Ishikawa (cell line): ENCODE results near the gene PDIA5.

Experiments used
- CEBPB ChIP-seq: IDR thresholded peaks from 2 replicates; pipeline ENCODE4 v1.6.1; 2012
- CREB1 ChIP-seq: IDR thresholded peaks from 2 replicates; pipeline ENCODE4 v1.6.1; 2012; ENCODE audit warnings: low read depth
- FOXM1 ChIP-seq: IDR thresholded peaks from 2 replicates; pipeline ENCODE4 v1.6.1; 2012; ENCODE audit warnings: low read depth, borderline replicate concordance
- MAX ChIP-seq: IDR thresholded peaks from 2 replicates; pipeline ENCODE4 v1.6.1; 2012
- NFIC ChIP-seq: IDR thresholded peaks from 2 replicates; pipeline ENCODE4 v1.6.1; 2012
- REST ChIP-seq: IDR thresholded peaks from 2 replicates; pipeline ENCODE4 v1.6.1; 2012; ENCODE audit warnings: low read depth, mild to moderate bottlenecking
- TAF1 ChIP-seq: IDR thresholded peaks from 2 replicates; pipeline ENCODE4 v1.6.1; 2012; ENCODE audit warnings: low read depth, mild to moderate bottlenecking
- TCF12 ChIP-seq: IDR thresholded peaks from 2 replicates; pipeline ENCODE4 v1.6.1; 2012; ENCODE audit warnings: low read depth
- TEAD4 ChIP-seq: IDR thresholded peaks from 2 replicates; pipeline ENCODE4 v1.6.1; 2012
- USF1 ChIP-seq: IDR thresholded peaks from 2 replicates; pipeline ENCODE4 v1.6.1; 2012
- ZBTB7A ChIP-seq: IDR thresholded peaks from 2 replicates; pipeline ENCODE4 v1.6.1; 2012; ENCODE audit warnings: low read depth

PDIA5 gene

GRCh38 chr3:123201557-123202427 lies 135.0 kb downstream of the PDIA5 start, which contains the start of gene SEC22A:
Gene SEC22A (plus strand): TSS chr3:123201943. CDS start chr3:123209218, 7,275 bp downstream.
- TF ChIP-seq CREB1 (peak; percentile 81), ZBTB7A (peak; percentile 17; the same call in 1 of the 2 replicates), FOXM1 (no peak), NFIC (0 out of 2 replicates have a peak, but pooled peaks have one; percentile 7), REST (no peak), TCF12 (peak; percentile 27; the same call in 1 of the 2 replicates), USF1 (no peak), TAF1 (peak; percentile 77), MAX (peak; percentile 75)

- no peak for TF ChIP-seq TEAD4
- no peak for TF ChIP-seq USF1
- no peak for TF ChIP-seq FOXM1
- TF ChIP-seq ZBTB7A: no peak
- no peak for TF ChIP-seq CEBPB
- TF ChIP-seq TAF1: no peak
Measured at GRCh38 chr3:123202451-123202850, 135.6 kb downstream of the PDIA5 start.
